ENCODE results near the gene ADARB1.

DNA sequence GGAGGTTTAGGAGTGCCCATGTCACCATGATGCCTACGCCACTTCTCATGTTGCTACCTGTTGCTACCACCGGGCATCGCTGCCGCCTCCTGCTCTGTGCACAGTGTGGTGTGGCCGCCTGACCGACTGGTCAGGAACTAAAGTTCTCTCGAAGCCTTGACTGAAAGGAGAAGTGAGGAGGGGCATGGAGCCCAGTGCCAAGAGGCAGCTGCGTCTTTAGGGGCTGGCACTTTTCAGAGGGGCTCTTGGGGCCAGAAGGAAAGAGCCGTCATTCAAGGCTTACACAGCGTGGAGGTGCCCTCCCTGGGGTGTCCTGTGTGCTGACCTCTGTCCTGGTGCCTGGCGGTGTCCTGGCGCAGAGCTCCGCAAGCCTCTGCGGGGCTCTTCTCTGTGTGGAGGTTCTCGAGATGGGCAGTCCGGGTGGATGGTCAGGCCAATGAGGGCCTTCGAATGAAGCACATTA lies 57.2 kb downstream of the ADARB1 start:
- TF ChIP-seq, protein P1, sequence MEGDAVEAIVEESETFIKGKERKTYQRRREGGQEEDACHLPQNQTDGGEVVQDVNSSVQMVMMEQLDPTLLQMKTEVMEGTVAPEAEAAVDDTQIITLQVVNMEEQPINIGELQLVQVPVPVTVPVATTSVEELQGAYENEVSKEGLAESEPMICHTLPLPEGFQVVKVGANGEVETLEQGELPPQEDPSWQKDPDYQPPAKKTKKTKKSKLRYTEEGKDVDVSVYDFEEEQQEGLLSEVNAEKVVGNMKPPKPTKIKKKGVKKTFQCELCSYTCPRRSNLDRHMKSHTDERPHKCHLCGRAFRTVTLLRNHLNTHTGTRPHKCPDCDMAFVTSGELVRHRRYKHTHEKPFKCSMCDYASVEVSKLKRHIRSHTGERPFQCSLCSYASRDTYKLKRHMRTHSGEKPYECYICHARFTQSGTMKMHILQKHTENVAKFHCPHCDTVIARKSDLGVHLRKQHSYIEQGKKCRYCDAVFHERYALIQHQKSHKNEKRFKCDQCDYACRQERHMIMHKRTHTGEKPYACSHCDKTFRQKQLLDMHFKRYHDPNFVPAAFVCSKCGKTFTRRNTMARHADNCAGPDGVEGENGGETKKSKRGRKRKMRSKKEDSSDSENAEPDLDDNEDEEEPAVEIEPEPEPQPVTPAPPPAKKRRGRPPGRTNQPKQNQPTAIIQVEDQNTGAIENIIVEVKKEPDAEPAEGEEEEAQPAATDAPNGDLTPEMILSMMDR (optimal IDR thresholded peaks at IDR 0.05 in 1 of 3, IDR thresholded peaks at IDR 0.05 in 1 of 3, conservative IDR thresholded peaks at IDR 0.05 in 1 of 3; ENCODE audit: extremely low read depth in 1 of 3, insufficient read depth in 2 of 3, low read length in 3 of 3) = no peak
- no peak for TF ChIP-seq EZH2 (IDR thresholded peaks at IDR 0.05; ENCODE audit: low read length)
